ENCODE data around the gene WBP4. TPM values are rescaled to one million over a fixed set of nuclear protein-coding genes. Genes with fewer than 3 reads are reported as not detected.

WBP4 gene
- polyA plus RNA-seq, 3 donors: 2.8 to 3.8 (median 3.7) TPM

- Mint-ChIP-seq H3K4me3 (no peak overlapping the region), H3K4me1 (no peaks in the 10 kb centered on the region), H3K27me3 (ENCODE audit: low read depth in 3 of 3) (peaks cover 0 to 1% (median 0%) of the 10 kb centered on the region in 3 donors), H3K36me3 (peaks cover 65 to 85% of the 10 kb centered on the region in 2 donors), H3K9me3 (peaks cover 0 to 3% (median 0%) of the 10 kb centered on the region in 7 donors), H3K27ac (no peak overlapping the region)
- 100% methylated on average over 1 of the region's 3 CpGs for WGBS (ENCODE audit: insufficient coverage)
- H4K20me1 ChIP-seq (ENCODE audit: insufficient read depth, low read length): no peaks in the 10 kb centered on the region
- no peaks in the 10 kb centered on the region for H3K79me2 ChIP-seq (ENCODE audit: insufficient read depth, low read length)
- intact Hi-C loops (cut with micrococcal nuclease): loop anchor here (10.0 kb wide), 2 partner anchors 147 to 1037 kb away; no protein-coding TSS in a partner anchor
- H3K4me3 ChIP-seq (replicated peaks in 1 of 3; ENCODE audit: low read depth in 2 of 3, low read length in 3 of 3): no peak overlapping the region
- no peaks in the 10 kb centered on the region for H3K27me3 ChIP-seq (ENCODE audit: control insufficient read depth in 2 of 2, insufficient read depth in 2 of 2, low read length in 2 of 2)
- H3K9ac ChIP-seq (ENCODE audit: insufficient read depth, low read length, poor library complexity, severe bottlenecking): no peak overlapping the region
- H3K4me2 ChIP-seq (replicated peaks; ENCODE audit: extremely low read depth, low read length, poor library complexity, severe bottlenecking): no peak overlapping the region
- TF ChIP-seq, protein P1, sequence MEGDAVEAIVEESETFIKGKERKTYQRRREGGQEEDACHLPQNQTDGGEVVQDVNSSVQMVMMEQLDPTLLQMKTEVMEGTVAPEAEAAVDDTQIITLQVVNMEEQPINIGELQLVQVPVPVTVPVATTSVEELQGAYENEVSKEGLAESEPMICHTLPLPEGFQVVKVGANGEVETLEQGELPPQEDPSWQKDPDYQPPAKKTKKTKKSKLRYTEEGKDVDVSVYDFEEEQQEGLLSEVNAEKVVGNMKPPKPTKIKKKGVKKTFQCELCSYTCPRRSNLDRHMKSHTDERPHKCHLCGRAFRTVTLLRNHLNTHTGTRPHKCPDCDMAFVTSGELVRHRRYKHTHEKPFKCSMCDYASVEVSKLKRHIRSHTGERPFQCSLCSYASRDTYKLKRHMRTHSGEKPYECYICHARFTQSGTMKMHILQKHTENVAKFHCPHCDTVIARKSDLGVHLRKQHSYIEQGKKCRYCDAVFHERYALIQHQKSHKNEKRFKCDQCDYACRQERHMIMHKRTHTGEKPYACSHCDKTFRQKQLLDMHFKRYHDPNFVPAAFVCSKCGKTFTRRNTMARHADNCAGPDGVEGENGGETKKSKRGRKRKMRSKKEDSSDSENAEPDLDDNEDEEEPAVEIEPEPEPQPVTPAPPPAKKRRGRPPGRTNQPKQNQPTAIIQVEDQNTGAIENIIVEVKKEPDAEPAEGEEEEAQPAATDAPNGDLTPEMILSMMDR (IDR thresholded peaks at IDR 0.05): no peak
- H3K4me1 ChIP-seq (ENCODE audit: control insufficient read depth in 1 of 2, insufficient read depth in 2 of 2, low read length in 2 of 2): no peaks in the 10 kb centered on the region
- H2AFZ ChIP-seq (ENCODE audit: insufficient read depth, low read depth, low read length, poor library complexity, severe bottlenecking): no peak overlapping the region
- no peak overlapping the region for H3K27ac ChIP-seq (ENCODE audit: low read depth in 1 of 2, low read length in 2 of 2)
- peaks cover 71 to 94% of the 10 kb centered on the region in 2 donors for H3K36me3 ChIP-seq (replicated peaks in 1 of 2; ENCODE audit: control insufficient read depth in 1 of 2, insufficient read depth in 2 of 2, low read length in 2 of 2)
- no peak for DNase-seq
- no peaks in the 10 kb centered on the region for H3K9me3 ChIP-seq (replicated peaks in 1 of 2; ENCODE audit: control insufficient read depth in 1 of 2, insufficient read depth in 1 of 2, low read length in 2 of 2)
Measured at GRCh38 chr13:41077475-41077874, 16.2 kb downstream of the WBP4 start.

GRCh38 chr13:41079725-41080124 lies 18.4 kb downstream of the WBP4 start:
- no peaks in the 10 kb centered on the region for H3K4me1 ChIP-seq (ENCODE audit: control insufficient read depth in 1 of 2, insufficient read depth in 2 of 2, low read length in 2 of 2)
- H3K9ac ChIP-seq (ENCODE audit: insufficient read depth, low read length, poor library complexity, severe bottlenecking): no peak overlapping the region
- H3K9me3 ChIP-seq (replicated peaks in 1 of 2; ENCODE audit: control insufficient read depth in 1 of 2, insufficient read depth in 1 of 2, low read length in 2 of 2): no peaks in the 10 kb centered on the region
- H3K79me2 ChIP-seq (ENCODE audit: insufficient read depth, low read length): no peaks in the 10 kb centered on the region
- no peak overlapping the region for H2AFZ ChIP-seq (ENCODE audit: insufficient read depth, low read depth, low read length, poor library complexity, severe bottlenecking)
- TF ChIP-seq, protein P1 (IDR thresholded peaks at IDR 0.05): no peak
- H4K20me1 ChIP-seq (ENCODE audit: insufficient read depth, low read length): no peaks in the 10 kb centered on the region
- Mint-ChIP-seq H3K9me3 (peaks cover 0 to 3% (median 0%) of the 10 kb centered on the region in 7 donors), H3K36me3 (peaks cover 69 to 71% of the 10 kb centered on the region in 2 donors), H3K27ac (peak overlapping the region in 1 of 7 donors; percentile 50), H3K4me3 (no peak overlapping the region), H3K4me1 (no peaks in the 10 kb centered on the region), H3K27me3 (ENCODE audit: low read depth in 3 of 3) (no peaks in the 10 kb centered on the region)
- DNase-seq: no peak
- no CpG with 5 or more reads among the region's 4 CpGs for WGBS (ENCODE audit: insufficient coverage)
- H3K4me2 ChIP-seq (replicated peaks; ENCODE audit: extremely low read depth, low read length, poor library complexity, severe bottlenecking): no peak overlapping the region
- H3K36me3 ChIP-seq (replicated peaks in 1 of 2; ENCODE audit: control insufficient read depth in 1 of 2, insufficient read depth in 2 of 2, low read length in 2 of 2): peaks cover 72 to 90% of the 10 kb centered on the region in 2 donors
- H3K27ac ChIP-seq (ENCODE audit: low read depth in 1 of 2, low read length in 2 of 2): no peak overlapping the region
- no peaks in the 10 kb centered on the region for H3K27me3 ChIP-seq (ENCODE audit: control insufficient read depth in 2 of 2, insufficient read depth in 2 of 2, low read length in 2 of 2)
- H3K4me3 ChIP-seq (replicated peaks in 1 of 3; ENCODE audit: low read depth in 2 of 3, low read length in 3 of 3): no peak overlapping the region
- intact Hi-C loops (cut with micrococcal nuclease): loop anchor here (10.0 kb wide), 2 partner anchors 145 to 1035 kb away; no protein-coding TSS in a partner anchor
